Measurements from ENCODE around the gene PIF1.

Gene PIF1

GRCh38 chr15:64856429-64857145 is 31.1 kb upstream of the PIF1 start:
- H3K27ac ChIP-seq: no peak overlapping the region
- no peak overlapping the region for H2AFZ ChIP-seq (ENCODE audit: low read depth)
- no peak overlapping the region for H3K4me3 ChIP-seq (IDR thresholded peaks at IDR 0.05; ENCODE audit: insufficient read depth, low read depth, low read length)
- H3K27me3 ChIP-seq (ENCODE audit: insufficient read depth, low read depth): no peaks in the 10 kb centered on the region
- no peak for TF ChIP-seq CTCF (conservative IDR thresholded peaks at IDR 0.05; ENCODE audit: low read depth, low read length)
- H4K20me1 ChIP-seq (ENCODE audit: insufficient read depth): no peaks in the 10 kb centered on the region
- H3K36me3 ChIP-seq (ENCODE audit: insufficient read depth): no peaks in the 10 kb centered on the region
- H3K79me2 ChIP-seq (ENCODE audit: insufficient read depth, low read depth): no peaks in the 10 kb centered on the region
- peaks cover 9% of the 10 kb centered on the region for H3K4me1 ChIP-seq (ENCODE audit: low read depth, poor library complexity, severe bottlenecking)
- no peak overlapping the region for H3K4me2 ChIP-seq
- no peak overlapping the region for H3K9ac ChIP-seq

DNA sequence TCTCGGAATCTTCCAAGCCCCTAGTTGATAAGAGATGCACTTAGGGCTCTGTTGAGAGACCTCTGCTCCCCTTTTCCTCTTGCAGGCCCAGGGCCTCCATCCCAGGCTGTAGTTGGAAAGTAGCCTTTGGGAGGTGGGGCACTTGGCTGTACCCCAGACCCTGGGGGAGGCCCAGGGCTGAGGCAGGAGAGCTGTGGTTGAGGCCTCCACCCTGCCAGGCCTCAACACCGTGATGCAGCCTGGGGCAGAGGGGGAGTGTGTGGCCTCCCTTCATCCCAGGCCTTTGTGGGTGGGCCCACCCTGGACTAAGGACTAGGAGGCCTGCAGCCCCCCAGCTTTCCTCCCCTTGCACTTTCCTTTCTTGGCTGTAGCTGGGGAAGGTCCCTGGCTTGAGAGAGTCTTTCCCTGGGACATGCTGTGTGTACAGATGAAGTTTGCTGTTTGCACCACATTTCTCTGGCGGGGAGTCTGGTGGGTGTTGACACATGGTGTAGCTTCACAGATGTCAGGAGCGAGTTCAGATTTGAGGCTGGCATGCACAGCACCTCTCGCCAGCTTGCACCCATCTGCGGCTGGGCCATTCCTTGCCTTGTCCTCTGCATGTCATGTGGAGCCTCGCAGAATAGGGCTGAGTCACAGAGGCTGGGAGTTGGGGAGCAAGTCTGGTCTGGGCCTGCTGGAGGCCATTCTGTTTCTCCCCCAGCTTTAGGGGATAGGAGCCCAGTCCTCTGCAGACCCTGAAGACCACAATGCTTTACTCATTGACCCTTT is 29.9 kb upstream of the PIF1 start:
- H3K4me2 ChIP-seq: no peak overlapping the region
- H3K27ac ChIP-seq: no peak overlapping the region
- H4K20me1 ChIP-seq (ENCODE audit: insufficient read depth): no peaks in the 10 kb centered on the region
- H2AFZ ChIP-seq (ENCODE audit: low read depth): no peak overlapping the region
- H3K4me1 ChIP-seq (ENCODE audit: low read depth, poor library complexity, severe bottlenecking): peaks cover 9% of the 10 kb centered on the region
- no peaks in the 10 kb centered on the region for H3K79me2 ChIP-seq (ENCODE audit: insufficient read depth, low read depth)
- TF ChIP-seq CTCF (conservative IDR thresholded peaks at IDR 0.05; ENCODE audit: low read depth, low read length): no peak
- H3K27me3 ChIP-seq (ENCODE audit: insufficient read depth, low read depth): no peaks in the 10 kb centered on the region
- H3K9ac ChIP-seq: no peak overlapping the region
- H3K4me3 ChIP-seq (IDR thresholded peaks at IDR 0.05; ENCODE audit: insufficient read depth, low read depth, low read length): no peak overlapping the region
- no peaks in the 10 kb centered on the region for H3K36me3 ChIP-seq (ENCODE audit: insufficient read depth)

DNA sequence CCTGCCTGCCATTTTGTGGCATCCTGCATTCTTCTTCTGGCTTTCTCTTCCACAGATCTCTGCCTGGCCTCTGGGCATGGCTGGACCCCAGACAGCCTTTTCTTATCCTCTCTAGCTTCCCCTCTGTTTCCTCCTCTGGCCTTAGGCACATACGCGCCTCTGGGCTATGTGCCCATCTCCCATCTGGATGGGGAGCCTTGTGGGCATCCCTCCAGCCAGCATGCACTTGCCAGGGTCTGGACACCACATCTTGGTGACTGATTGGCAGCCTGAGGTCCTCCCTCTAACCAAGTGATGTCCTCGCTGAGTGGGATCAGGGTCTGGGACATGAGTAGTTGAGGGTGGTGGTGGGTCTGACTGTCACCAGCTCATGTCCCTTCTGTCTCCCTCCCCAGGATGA is 29.1 kb upstream of the PIF1 start:
- Histone ChIP-seq H3K79me2 (ENCODE audit: insufficient read depth, low read depth) (no peaks in the 10 kb centered on the region), H3K9ac (no peak overlapping the region), H3K4me3 (IDR thresholded peaks at IDR 0.05; ENCODE audit: insufficient read depth, low read depth, low read length) (no peak overlapping the region), H3K27ac (no peak overlapping the region), H3K4me1 (ENCODE audit: low read depth, poor library complexity, severe bottlenecking) (peaks cover 9% of the 10 kb centered on the region), H3K27me3 (ENCODE audit: insufficient read depth, low read depth) (no peaks in the 10 kb centered on the region), H3K36me3 (ENCODE audit: insufficient read depth) (no peaks in the 10 kb centered on the region), H2AFZ (ENCODE audit: low read depth) (no peak overlapping the region), H3K4me2 (no peak overlapping the region), H4K20me1 (ENCODE audit: insufficient read depth) (no peaks in the 10 kb centered on the region)
- no peak for TF ChIP-seq CTCF (conservative IDR thresholded peaks at IDR 0.05; ENCODE audit: low read depth, low read length)

DNA sequence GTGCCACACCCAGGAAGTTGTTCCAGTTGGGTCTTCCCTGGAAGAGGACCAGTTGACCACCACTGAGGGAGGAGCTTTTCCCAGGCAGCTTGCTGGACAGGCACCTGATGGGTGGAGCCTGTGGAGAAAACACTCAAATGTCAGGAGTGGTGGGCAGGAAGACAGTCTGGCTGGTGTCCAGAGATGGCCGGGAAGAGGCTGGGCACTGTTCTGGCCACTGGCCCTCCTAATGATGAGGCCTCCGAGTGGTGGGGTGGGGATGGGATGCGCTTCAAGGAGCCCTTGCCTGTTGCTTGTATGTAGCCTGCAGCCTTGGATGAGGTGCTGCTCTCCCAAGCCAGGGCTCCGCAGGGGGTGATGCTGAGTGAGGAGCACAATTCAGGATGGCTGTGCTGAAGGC is 28.6 kb upstream of the PIF1 start:
- H3K4me3 ChIP-seq (IDR thresholded peaks at IDR 0.05; ENCODE audit: insufficient read depth, low read depth, low read length): no peak overlapping the region
- H3K4me2 ChIP-seq: no peak overlapping the region
- no peak for TF ChIP-seq CTCF (conservative IDR thresholded peaks at IDR 0.05; ENCODE audit: low read depth, low read length)
- peaks cover 9% of the 10 kb centered on the region for H3K4me1 ChIP-seq (ENCODE audit: low read depth, poor library complexity, severe bottlenecking)
- no peaks in the 10 kb centered on the region for H3K36me3 ChIP-seq (ENCODE audit: insufficient read depth)
- no peak overlapping the region for H3K9ac ChIP-seq
- no peak overlapping the region for H2AFZ ChIP-seq (ENCODE audit: low read depth)
- no peaks in the 10 kb centered on the region for H3K27me3 ChIP-seq (ENCODE audit: insufficient read depth, low read depth)
- H4K20me1 ChIP-seq (ENCODE audit: insufficient read depth): no peaks in the 10 kb centered on the region
- no peaks in the 10 kb centered on the region for H3K79me2 ChIP-seq (ENCODE audit: insufficient read depth, low read depth)
- no peak overlapping the region for H3K27ac ChIP-seq
